T-helper 1 cell (primary cell): ENCODE measurements around the gene ANKRD29.

ENCODE experiments used
- DNase-seq, 5 donors: peaks; one replicate each; pipeline ENCODE4 v3.0.0-alpha.2; 2012 to 2020

The ANKRD29 gene

GRCh38 chr18:23683671-23684070, 21.0 kb upstream of the ANKRD29 start:
- DNase-seq, result no peak

- no peak for DNase-seq
These were observed 20.4 kb upstream of the ANKRD29 start for GRCh38 chr18:23683155-23683554.

GRCh38 chr18:23682472-23682871, 19.8 kb upstream of the ANKRD29 start:
- no peak for DNase-seq

- no peak for DNase-seq
These were observed 19.3 kb upstream of the ANKRD29 start for GRCh38 chr18:23682045-23682444.

GRCh38 chr18:23675896-23676295, 13.2 kb upstream of the ANKRD29 start:
- DNase-seq, result no peak

GRCh38 chr18:23675236-23675635, 12.5 kb upstream of the ANKRD29 start:
- no peak for DNase-seq

- no peak for DNase-seq
These were observed 11.0 kb upstream of the ANKRD29 start for GRCh38 chr18:23673725-23674124.

- DNase-seq, result no peak
These were observed 8.9 kb upstream of the ANKRD29 start for GRCh38 chr18:23671564-23671963.

GRCh38 chr18:23669804-23670405, 7.2 kb upstream of the ANKRD29 start:
- DNase-seq, result no peak

GRCh38 chr18:23669202-23669766, 6.6 kb upstream of the ANKRD29 start:
- no peak for DNase-seq

- DNase-seq, result no peak
These were observed 6.0 kb upstream of the ANKRD29 start for GRCh38 chr18:23668731-23669130.

- no peak for DNase-seq
These were observed 4.4 kb upstream of the ANKRD29 start for GRCh38 chr18:23667114-23667513.

- no peak for DNase-seq
These were observed 2.0 kb upstream of the ANKRD29 start for GRCh38 chr18:23664674-23665073.

- DNase-seq, result no peak
These were observed 889 bp downstream of the ANKRD29 start for GRCh38 chr18:23661735-23662308.

- no peak for DNase-seq
These were observed 4.4 kb downstream of the ANKRD29 start for GRCh38 chr18:23658285-23658684.

- DNase-seq, result no peak
These were observed 10.5 kb downstream of the ANKRD29 start for GRCh38 chr18:23652232-23652631.

- no peak for DNase-seq
These were observed 11.5 kb downstream of the ANKRD29 start for GRCh38 chr18:23650968-23651927.

- no peak for DNase-seq
These were observed 13.6 kb downstream of the ANKRD29 start for GRCh38 chr18:23648940-23649607.

- DNase-seq, result no peak
These were observed 14.3 kb downstream of the ANKRD29 start for GRCh38 chr18:23648456-23648855.

- DNase-seq, result no peak
These were observed 16.4 kb downstream of the ANKRD29 start for GRCh38 chr18:23646282-23646681.

- no peak for DNase-seq
These were observed 17.0 kb downstream of the ANKRD29 start for GRCh38 chr18:23645568-23646175.

- DNase-seq, result no peak
These were observed 18.8 kb downstream of the ANKRD29 start for GRCh38 chr18:23643815-23644490.
